Measurements from ENCODE around the gene FOXP1.
A peak's percentile ranks its signal among the peaks of the same experiment; 100 is the strongest.

Gene FOXP1

DNA sequence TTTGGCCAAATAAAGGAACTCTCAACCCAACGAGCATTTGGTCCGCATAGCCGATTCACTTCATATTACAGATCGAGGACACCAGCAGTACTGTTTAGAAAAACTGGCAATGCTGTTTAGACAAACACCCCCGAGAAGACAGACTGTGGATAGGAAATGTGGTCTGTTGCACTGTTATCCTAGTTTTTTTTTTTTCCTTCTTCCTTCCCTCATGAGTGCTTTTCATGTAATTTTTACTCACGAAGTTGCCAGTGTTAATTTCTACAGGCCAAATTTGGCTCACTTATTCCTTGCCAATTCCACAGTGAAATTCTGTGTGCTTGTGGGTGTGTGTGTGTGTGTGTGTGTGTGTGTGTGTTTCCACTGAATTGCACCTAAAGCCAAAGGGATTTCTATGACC, 165.7 kb downstream of the FOXP1 start:
- no peak for DNase-seq

DNA sequence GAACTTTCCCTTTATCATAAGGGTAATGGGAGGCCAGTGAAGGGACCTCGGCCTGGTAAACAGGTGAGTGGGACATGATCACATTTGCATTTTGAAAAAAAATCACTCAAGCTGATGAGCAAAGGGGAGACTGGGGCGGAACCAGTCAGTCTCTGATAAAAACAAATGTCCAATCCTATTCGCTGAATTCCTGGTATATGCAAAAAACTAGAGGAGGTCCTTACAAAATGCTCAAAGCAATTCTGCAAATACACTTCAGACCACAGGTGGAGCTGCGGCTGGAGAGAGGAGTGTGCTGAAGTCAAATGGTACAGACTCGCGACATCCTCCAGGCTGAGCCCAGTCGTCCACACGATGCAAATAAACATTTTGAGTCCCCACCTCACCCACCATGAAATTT, 166.7 kb downstream of the FOXP1 start:
- peak; percentile 28 for DNase-seq

DNA sequence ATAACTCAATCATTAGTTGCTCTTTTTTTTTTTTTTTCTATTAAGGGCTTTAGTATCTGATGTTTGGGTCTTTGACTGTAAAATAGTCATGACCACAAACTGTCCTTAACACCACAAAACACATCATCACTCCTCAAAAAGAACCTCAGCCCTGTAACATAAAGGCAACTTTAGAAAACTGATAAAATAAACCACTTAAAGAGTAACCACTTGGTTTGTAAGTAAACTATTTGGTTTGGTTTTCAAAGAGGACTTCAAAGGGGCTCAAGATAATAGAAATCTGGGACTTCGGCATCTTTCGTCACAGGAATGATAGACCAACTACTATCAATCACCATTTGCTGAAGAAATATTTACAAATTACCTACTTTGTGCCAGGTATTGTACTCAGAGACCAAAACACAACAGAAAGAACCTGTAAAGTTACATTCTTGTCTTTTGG, 167.8 kb downstream of the FOXP1 start:
- no peak for DNase-seq

DNA sequence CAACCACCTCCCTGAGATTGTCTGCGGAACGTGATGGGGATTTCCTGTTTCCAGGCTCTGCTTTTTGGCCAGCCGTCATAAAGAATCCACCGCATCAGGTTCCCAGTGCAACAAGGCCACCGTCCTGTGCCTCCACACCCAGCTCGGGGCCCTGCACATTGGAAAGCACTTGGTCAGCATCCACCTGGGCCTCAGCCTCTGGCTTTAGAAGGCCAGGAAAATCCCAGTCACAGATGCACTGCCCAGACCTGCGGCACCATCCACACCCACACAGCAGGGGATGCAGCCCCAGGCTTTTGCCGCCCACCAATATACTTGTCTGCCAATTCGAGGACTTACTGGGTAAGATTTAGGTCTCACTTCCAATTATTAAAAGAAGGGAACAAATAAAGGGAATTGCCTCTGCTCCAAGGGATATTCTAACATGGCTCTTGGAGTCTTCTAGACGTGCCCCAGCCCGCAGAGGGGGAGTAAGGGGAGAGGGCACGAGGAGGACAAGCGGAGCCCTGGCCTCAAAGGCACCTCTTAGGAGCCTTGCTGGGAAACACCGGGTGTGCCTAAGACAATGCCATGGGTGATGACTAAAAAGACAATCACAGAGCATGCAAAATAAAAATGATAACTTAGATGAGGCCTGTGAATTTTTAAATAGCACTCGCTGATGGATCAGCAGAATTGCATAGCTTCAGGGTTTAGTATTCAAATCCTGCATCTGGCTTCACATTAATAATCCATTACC, 169.2 kb downstream of the FOXP1 start:
- DNase-seq: no peak

DNA sequence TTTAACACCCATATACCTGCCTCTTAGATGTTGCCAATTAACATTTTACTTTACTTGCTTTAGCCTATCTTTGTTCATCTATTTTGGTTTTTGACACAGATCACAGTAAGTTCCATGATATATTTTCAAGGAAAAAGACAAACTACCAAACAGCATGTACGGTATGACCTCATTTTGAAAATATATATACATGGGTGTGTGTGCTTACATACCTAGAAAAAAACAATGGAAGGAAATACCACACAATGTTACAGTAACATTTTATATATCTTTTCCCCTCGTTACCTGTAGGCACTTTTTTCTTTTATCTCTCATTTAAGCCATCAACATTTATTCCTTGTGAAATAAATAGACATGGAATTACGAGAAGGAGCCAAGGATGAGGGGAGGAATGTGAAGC, 170.0 kb downstream of the FOXP1 start:
- DNase-seq: no peak

DNA sequence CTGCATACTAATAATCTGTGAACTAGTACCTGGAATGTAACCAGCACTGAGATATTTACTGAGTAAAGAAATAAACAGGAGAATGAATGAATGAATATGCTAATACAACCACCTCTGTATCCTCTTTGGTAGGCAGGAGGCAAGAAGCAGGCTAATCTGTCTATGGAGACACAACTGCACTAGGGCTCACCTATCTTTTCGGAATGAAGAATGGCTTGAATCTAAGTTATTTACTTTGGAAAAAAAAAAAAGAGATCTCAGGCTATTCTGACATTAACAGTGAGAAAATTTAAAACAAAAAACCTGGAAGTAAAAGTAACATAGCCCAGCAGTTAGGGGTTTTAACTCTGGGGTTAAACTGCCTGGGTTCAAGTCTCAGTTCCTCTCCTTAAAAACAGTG, 174.2 kb downstream of the FOXP1 start:
- no peak for DNase-seq

DNA sequence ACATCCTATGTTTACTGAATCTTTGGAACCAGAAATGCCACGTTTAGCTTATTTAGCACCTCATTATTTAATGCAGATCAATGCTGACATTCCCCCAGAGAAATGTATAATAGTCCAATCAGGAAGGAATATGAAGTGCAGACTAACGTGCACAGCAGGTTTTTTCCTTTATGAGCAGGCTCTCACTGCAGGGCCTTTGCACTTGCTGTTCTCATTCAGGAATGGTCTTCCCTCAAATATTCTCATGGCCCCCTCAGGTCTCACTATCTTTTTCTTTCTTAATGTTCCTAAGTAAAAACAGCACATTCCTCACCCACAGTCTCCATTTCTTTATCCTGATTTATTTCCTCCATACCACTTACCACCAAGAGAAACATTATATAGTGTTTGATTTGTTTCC, 174.6 kb downstream of the FOXP1 start:
- DNase-seq: no peak

DNA sequence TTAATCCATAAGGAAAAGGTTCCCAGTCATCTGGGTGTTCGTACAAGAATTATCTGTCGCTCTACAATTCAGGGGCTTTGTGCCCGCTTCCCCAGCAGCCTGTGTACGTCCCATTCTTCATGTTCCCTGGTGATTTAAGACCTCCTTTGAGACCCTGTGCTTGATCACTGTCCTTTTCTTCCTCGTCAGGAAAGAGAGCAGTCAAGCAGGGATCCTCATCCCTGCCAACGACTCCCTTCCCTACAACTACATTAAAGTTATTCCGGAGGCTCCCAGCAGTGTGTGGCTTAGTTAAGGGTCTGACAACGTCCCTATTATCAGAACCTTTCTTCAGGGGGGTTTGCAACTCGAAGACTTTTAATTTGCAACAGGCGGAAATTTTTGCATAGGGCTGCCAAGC, 175.7 kb downstream of the FOXP1 start:
- DNase-seq: no peak

DNA sequence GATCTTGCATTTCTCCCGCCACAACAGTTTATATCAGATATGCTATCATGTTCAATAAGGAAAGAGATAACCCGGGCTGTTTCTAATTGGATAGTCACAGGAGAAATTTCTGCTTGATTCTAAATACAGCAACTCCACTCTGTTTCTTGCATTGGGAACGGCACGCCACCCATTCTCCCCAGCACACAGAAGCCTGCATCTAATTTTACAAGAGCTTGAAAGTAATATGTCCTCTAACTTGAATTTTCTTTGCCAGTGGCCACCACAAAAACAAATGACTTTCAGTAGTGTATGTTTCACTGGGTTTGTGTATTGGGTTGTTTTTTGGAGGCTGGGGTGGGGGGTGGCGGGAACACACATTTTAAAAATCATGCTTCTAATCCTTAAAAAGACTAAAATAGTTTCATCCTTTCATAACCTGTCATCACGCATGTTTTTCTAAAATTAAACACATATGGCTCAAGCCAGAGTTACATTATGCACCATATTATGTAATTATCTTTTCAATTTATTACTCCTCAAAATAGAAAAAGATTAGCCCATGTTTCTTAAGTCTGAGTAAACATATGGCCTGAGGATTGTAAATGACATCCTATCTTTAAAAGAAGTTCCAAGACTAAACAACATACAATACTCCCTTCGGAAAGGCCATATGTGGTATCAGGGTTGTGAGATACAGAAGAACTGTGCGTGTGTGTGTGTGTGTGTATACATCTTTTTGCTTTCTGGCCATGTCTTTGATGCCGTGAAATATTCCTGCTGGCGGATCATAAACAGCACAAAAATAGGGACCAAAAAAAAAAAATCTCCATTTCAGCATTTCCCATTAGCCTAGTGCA, 176.3 kb downstream of the FOXP1 start:
- DNase-seq: no peak

DNA sequence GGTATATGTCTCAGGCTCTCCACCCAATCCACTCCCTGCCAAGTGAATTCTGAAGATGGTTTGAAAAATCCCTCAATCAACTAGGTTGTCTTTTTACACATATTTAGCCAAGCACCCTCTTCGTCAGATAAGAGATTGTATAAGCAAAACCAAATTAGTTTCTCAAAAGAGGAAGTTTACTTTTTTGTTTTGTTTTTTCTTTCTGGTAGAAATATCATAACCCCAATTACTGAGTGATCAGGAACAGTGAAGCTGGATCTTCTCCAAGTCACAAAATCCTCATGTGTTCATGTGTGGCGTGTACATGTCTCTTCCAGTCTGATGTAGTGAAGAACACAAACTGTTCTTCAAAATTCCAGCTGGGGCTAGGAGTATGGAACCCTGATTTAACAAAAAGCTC, 180.6 kb downstream of the FOXP1 start:
- no peak for DNase-seq

DNA sequence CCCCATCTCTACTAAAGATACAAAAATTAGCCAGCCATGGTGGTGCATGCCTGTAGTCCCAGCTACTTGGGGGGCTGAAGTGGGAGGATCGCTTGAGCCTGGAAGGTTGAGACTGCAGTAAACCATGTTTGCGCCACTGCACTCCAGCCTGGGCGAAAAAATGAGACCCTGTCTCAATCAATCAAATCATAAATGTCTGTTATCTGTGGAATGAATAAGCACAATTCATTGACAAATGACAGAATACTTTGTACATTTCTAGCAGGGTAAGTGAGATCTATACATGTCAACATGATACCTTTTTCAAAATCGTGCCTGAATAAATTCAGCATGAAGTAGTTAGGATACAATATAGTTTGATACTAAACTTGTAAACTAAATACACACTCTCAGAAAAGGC, 181.2 kb downstream of the FOXP1 start:
- no peak for DNase-seq

DNA sequence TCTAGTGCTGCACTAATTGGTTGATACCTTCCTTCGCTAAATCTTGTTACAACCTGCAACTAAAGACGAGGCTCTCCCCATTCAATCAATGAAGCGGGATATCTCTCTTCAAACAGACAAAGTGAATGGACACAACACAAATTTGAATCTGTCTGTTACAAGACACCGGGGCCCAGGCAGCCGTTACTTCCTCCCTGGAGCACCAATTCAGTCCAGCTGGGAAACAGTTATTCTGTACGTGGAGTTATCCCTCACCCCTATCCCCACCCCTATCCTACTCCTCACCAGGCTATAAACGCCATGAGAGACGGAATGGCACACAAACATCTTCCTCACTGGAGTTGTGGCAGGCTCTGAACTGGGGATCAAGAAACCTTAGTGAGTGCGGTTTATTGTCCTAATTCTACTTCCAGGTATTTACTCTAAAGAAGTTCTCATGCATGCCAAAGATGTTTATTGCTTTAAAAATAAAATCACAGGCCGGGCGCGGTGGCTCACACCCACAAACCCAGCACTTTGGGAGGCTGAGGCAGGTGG, 181.8 kb downstream of the FOXP1 start:
- DNase-seq: no peak

DNA sequence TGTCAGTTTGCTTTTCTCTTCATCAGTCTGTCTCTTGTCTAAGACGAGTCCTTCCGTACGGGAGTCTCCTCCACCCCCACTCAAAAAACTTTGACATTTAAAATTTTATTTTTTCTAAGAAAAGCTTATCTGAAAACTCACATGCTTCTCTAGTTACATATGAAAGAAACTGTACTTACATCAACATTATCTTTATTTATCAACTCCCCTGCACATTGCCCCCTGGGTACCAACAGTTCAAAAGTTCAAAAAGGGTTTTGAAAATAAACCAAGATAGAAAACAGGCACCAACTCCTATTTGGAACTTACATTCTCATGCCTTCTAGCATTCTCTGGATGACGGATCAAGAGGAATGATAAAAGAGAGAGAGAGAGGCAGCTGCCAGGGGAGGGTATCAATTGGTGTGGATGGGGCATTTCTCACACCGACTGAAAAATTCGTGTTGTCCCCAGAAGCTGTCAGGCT, 182.5 kb downstream of the FOXP1 start:
- DNase-seq: no peak

DNA sequence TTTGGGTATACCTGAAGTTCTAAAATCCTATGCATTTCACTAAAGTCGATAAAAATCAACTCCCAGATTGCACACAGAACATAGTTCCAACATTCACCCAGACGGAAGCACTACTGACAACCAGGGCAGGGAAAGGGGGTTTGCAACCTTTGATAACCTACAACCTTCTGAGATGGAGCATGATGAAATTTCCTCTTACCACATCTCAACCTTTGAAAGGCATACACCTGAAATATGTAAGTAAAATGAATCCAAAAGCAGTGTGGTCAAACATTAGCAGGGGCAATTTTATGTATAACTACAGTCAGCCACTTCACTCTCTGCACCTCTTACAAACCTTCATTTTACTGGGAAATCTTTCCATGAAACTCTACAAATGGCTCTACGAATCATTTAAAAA, 184.1 kb downstream of the FOXP1 start:
- no peak for DNase-seq

DNA sequence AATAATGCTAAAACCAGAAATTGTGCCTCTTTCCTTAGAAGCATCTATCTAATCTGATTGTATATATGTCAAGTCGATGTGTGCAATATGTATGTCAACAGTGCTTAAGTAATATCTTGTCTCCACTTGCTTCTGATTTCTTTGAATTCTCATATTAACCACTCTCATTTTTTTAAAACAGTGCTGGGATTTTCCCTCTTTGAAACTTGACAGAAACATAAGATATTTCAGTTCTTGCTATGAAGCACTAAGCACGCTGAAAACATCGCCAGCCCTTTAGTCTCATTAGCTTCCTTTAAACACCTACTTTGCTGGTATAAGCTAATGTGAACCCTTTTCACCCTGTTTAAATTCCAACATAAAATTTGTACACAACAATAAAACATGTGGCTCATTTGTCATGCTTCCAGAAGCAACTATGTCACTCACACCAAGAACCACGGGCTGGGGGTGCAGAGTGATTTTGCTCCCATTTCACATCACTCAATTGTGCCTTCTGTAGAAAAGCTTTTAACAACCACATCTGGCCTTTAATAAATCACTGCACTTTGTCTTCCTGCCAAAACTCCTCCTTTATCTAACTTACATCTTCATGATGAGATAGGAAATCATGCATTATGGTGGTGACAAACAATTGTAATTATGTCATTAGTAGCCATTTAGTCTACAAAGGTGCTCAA, 185.2 kb downstream of the FOXP1 start:
- peak; percentile 40 for DNase-seq

DNA sequence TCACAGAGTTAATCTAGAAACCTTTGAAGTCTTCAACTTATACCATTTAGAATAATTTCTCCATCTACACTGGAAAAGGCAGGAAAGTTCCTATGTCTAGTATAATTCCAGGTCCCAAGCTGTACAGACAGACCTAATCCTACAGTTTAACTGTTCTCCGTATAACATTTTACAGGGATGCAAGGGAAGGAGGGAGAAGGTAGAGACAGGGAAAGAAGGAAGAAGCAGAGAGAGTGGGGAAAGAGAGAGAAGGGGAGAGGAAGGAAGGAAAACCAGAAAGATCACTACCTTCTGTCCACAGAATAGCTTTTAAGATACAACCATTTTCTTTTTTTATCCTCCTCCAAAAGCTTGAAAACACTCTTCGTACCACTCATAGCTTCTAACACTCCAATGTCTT, 185.8 kb downstream of the FOXP1 start:
- DNase-seq: no peak

DNA sequence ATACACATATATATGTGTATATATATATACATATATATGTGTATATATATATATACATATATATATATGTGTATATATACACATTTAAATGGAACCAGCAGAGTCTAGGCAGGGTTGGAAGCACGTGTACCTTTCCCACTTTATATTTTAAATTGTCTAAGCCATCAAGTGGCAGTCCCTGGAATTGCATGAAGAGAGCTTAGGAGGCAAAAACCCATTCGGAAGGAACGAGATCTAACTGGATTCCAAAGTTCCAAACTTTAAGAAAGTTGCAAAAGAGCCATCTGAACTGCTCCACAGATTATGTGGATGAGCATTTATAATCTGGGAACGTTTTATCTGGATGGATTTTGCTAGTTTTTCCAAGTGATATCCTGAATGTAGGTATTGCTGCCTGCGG, 186.5 kb downstream of the FOXP1 start:
- DNase-seq: no peak

DNA sequence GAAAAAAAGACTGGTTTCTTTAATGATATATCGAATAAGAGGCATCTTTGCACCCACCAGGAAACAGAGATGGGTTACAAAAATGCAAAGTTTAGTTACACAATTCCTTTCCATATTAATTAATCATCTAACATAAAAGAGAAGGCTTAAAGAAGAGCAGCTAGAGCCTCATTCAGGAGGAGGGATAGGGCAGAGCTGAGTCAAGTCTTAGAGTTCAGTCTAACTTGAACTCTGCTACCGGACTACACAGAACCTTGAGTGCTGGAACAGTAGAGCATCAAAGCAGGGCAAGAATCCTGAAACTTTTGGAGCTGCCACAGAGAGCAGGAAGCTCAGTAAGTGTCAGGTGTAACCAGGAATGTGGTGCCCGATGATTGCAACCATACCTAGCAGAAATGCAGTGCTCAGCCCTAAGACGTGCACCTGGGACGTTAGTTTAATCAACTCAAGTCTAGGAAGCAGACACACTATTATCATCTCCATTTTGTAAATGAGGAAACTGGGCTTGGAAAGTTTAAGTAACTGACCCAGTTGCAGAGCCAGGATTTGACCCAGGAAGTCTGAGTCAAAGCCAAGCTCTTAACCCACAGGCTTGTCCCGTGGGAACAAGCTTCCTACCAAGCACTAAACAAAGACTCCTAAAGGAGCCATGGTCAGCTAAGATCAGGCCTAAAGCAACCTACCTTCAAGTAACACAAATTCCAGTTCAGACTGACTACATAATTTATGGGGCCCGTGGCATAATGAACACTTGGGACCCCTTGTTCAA, 187.4 kb downstream of the FOXP1 start:
- no peak for DNase-seq

DNA sequence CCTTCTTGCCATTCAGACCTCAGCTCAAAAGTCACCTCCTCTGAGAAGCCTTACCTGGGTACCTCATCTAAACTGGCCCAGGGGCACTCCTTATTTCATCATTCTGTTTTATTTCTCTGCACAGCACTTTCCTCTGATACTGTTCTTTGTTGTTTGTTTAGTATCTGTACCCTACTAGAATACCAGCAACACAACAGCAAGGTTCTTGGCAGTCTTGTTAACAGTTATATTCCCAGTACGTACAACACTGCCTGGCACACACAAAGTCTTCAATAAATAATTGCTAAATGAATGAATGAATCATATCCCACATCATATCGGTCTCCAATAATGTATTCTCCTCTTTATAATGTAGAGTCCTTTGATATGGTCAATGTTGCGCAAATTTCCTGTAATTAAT, 188.1 kb downstream of the FOXP1 start:
- no peak for DNase-seq

DNA sequence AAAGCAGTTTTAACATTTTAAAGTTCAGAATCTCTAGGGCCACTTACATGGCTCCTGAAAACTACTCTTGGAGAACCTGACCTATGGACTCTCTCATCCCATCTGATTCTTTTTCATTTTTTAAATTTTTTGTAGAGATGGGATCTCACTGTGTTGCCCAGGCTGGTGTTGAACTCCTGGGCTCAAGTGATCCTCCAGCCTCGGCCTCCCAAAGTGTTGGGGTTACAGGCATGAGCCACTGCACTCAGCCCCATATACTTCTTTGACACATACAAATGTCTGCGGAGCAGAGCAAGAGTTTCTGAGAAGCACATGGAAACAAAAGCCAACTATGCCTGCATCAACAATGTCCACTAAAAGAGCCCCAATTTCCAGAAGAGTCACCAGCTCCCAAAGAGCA, 189.8 kb downstream of the FOXP1 start:
- DNase-seq: no peak

DNA sequence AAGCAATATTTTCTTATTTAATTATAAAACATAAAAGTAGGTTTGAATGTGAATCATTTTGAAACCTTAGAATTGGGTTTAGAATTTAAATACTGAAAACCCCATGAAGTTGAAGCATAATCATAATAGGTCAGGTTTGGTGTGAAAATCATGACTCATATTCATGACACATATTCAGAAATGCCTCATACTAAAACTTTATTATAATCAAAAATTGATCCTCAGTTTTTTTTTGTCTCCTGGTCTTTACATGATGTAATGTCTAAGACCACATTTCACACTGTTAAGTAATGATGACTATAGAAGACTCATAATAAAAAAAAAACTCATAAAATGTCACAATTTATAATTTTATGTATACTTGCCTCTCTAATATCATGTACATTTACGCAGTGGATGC, 190.4 kb downstream of the FOXP1 start:
- peak; percentile 84 for DNase-seq

DNA sequence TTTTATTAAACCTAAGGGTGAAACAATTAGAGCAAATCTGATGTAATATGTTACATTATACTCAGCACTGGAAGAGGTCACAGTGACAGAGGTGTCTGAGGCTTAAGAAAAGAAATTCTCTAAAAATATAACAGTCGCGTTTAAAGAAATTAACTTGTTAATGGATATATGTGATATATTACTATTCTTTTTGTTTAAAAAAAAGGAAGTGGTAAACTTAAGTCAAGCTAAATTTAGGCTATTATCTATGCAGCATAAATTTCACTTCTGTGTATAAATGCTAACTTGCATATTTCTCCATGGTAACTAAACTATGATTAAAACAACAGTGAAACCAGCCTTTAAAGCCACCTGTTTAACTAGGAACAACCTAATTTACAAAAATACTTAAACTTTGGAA, 191.3 kb downstream of the FOXP1 start:
- DNase-seq: peak; percentile 6

DNA sequence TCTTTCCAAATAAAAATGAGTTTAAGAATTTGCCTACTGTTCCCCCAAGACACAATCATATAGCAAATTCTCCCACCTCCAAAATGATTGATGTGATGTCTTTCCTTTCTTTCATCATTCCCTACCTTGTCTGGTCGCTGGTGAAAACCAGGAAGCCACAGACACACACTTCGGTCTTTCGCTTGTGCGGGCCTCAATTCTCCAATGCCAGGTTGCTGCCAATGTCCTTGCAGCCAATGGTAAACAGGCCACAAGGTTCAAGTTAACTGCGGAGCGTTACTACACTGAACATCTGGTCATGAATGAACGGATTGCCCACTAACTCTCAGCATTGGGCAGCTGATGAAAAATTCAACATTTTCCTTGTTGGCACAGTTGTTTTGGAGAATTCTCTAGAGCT, 192.2 kb downstream of the FOXP1 start:
- DNase-seq: no peak

All from activated CD4-positive, alpha-beta T cell treated with anti-CD3 and anti-CD28 coated beads, Interleukin-10, Interleukin-2, amounts not matched to agents 100 ng/mL and 50 ng/mL, durations not matched to agents 16 hours and 8 hours (primary cell).